Testis (tissue), 3 donors: ENCODE measurements around the gene GATAD2A. TPM values are rescaled to one million over a fixed set of nuclear protein-coding genes. Genes with fewer than 3 reads are reported as not detected.

Source experiments
- DNase-seq: peaks from one replicate; pipeline ENCODE4 v3.0.0-alpha.2; 2019
- H3K27ac ChIP-seq, 2 donors: fragments of 200-600 bp; sonication (generic); one replicate each; pipeline ENCODE4 v1.5.1; 2019
- H3K27me3 ChIP-seq: fragments of 200-600 bp; sonication (generic); one replicate; pipeline ENCODE4 v1.5.1; 2019
- H3K36me3 ChIP-seq: fragments of 200-600 bp; sonication (generic); one replicate; pipeline ENCODE4 v1.5.1; 2017; ENCODE audit warnings: low read depth; ENCODE audit errors: missing control alignments
- H3K4me1 ChIP-seq: fragments of 200-600 bp; sonication (generic); one replicate; pipeline ENCODE4 v1.5.1; 2019
- H3K4me3 ChIP-seq, 2 donors: fragments of 200-600 bp; sonication (generic); one replicate each; pipeline ENCODE4 v1.5.1; 2017 to 2019
- H3K9me3 ChIP-seq: fragments of 200-600 bp; sonication (generic); one replicate; pipeline ENCODE4 v1.5.1; 2017
- CTCF ChIP-seq, 3 experiments: fragments of 450-650 bp in 2 of 3; fragments of 200-600 bp in 1 of 3; sonication (generic) in 1 of 3; IDR thresholded peaks; one replicate each; pipeline ENCODE4 v1.5.1; 2016 to 2019; ENCODE audit warnings: antibody characterized with exemption in 3 of 3, mild to moderate bottlenecking in 2 of 3, moderate library complexity in 1 of 3
- POLR2A ChIP-seq: fragments of 450-650 bp; IDR thresholded peaks from one replicate; pipeline ENCODE4 v1.6.1; 2017; ENCODE audit warnings: antibody characterized with exemption, mild to moderate bottlenecking, moderate library complexity
- WGBS, 2 donors: methylation state at CpG; one replicate each; pipeline ENCODE4 v1.1.5; 2018; 5-methylcytosine and 5-hydroxymethylcytosine counted together
- intact Hi-C: fragments of 100-400 bp; cut with DNase I; formaldehyde crosslinking; loops from one replicate; pipeline ENCODE4 v1.15.1; 2023; ENCODE audit warnings: low total_unique reads
- polyA plus RNA-seq: library from polyadenylated mRNA; stranded (reverse); fragments of 350-450 nt; fragmentation: Illumina TruSeq; extraction: RNeasy Lipid Tissue Mini Kit (QIAGEN cat#74804); gene quantifications from one replicate; pipeline ENCODE4 v1.2.3, GENCODE V29; 2014; ENCODE audit warnings: low read depth, low replicate concordance; ENCODE audit not compliant: insufficient read depth
- total RNA-seq, 2 donors: library from RNA; depleted of rRNA; stranded (reverse); fragments of >200 nt; gene quantifications; one replicate each; pipeline ENCODE4 v1.2.3, GENCODE V29; 2016

Gene GATAD2A
- total and polyA plus RNA-seq, 3 donors from 2014 or later: 109 to 197 (median 163) TPM

- H3K9me3 ChIP-seq: no peaks in the 10 kb centered on the region
- no peaks in the 10 kb centered on the region for H3K27me3 ChIP-seq
- TF ChIP-seq POLR2A (no peak), CTCF (IDR thresholded peaks at IDR 0.05) (no peak)
- H3K4me1 ChIP-seq: peaks cover 48% of the 10 kb centered on the region
- no peak for DNase-seq
- H3K27ac ChIP-seq: peak overlapping the region; percentile 1 to 54
- no peak overlapping the region for H3K4me3 ChIP-seq
- WGBS, 2 donors: 53 to 63% methylated on average over 6 to 8 of the region's 8 CpGs
- H3K36me3 ChIP-seq: no peaks in the 10 kb centered on the region
- intact Hi-C loops: no loop called here
These were observed 54.3 kb downstream of the GATAD2A start for GRCh38 chr19:19459707-19460251.

GRCh38 chr19:19460258-19460731, 54.8 kb downstream of the GATAD2A start:
- WGBS, 2 donors: 48 to 73% methylated on average over 3 to 10 of the region's 10 CpGs
- H3K9me3 ChIP-seq: no peaks in the 10 kb centered on the region
- peak overlapping the region; percentile 1 to 54 for H3K27ac ChIP-seq
- TF ChIP-seq CTCF (IDR thresholded peaks at IDR 0.05): no peak
- no peak for TF ChIP-seq POLR2A
- DNase-seq: no peak
- intact Hi-C loops: no loop called here
- no peaks in the 10 kb centered on the region for H3K36me3 ChIP-seq
- H3K4me1 ChIP-seq: peaks cover 48% of the 10 kb centered on the region
- H3K27me3 ChIP-seq: no peaks in the 10 kb centered on the region
- no peak overlapping the region for H3K4me3 ChIP-seq

GRCh38 chr19:19460761-19461265, 55.3 kb downstream of the GATAD2A start:
- Histone ChIP-seq H3K9me3 (no peaks in the 10 kb centered on the region), H3K36me3 (no peaks in the 10 kb centered on the region), H3K27ac (peak overlapping the region; percentile 1 to 54), H3K27me3 (no peaks in the 10 kb centered on the region), H3K4me1 (peaks cover 48% of the 10 kb centered on the region), H3K4me3 (no peak overlapping the region)
- no peak for TF ChIP-seq CTCF (IDR thresholded peaks at IDR 0.05)
- TF ChIP-seq POLR2A: no peak
- peak; percentile 55 for DNase-seq
- WGBS, 2 donors: 37 to 49% methylated on average over 16 to 18 of the region's 18 CpGs
- intact Hi-C loops: no loop called here

GRCh38 chr19:19461306-19461670, 55.8 kb downstream of the GATAD2A start:
- Histone ChIP-seq H3K4me3 (no peak overlapping the region), H3K27me3 (no peaks in the 10 kb centered on the region), H3K36me3 (no peaks in the 10 kb centered on the region), H3K9me3 (no peaks in the 10 kb centered on the region), H3K4me1 (peaks cover 48% of the 10 kb centered on the region), H3K27ac (peak overlapping the region in 1 of 2 donors; percentile 54)
- no peak for TF ChIP-seq CTCF (IDR thresholded peaks at IDR 0.05)
- TF ChIP-seq POLR2A: no peak
- WGBS, 2 donors: 76 to 85% methylated on average over 4 of the region's 4 CpGs
- intact Hi-C loops: no loop called here
- no peak for DNase-seq
